SJSA1 (cell line): ENCODE results near the gene MTRFR. TPM values are rescaled to one million over a fixed set of nuclear protein-coding genes. Genes with fewer than 3 reads are reported as not detected.
A peak's percentile ranks its signal among the peaks of the same experiment; 100 is the strongest.

Experiments used
- DNase-seq, 2 experiments: peaks; one replicate each; pipeline ENCODE4 v3.0.0-alpha.2; 2015 to 2020; ENCODE audit warnings: low spot score in 2 of 2, low read depth in 1 of 2
- H3K27ac ChIP-seq: fragments of 250-450 bp; sonication (Bioruptor Pico); 2 replicates; pipeline ENCODE4 v1.5.1; 2020; ENCODE audit warnings: mild to moderate bottlenecking, moderate library complexity
- H3K27me3 ChIP-seq: fragments of 250-450 bp; sonication (Bioruptor Pico); replicated peaks from 2 replicates; pipeline ENCODE4 v1.5.1; 2020; ENCODE audit warnings: mild to moderate bottlenecking, moderate library complexity
- H3K36me3 ChIP-seq: fragments of 250-450 bp; sonication (Bioruptor Pico); 2 replicates; pipeline ENCODE4 v1.5.1; 2020; ENCODE audit warnings: mild to moderate bottlenecking
- H3K4me1 ChIP-seq: fragments of 250-450 bp; sonication (Bioruptor Pico); replicated peaks from 2 replicates; pipeline ENCODE4 v1.6.1; 2021; ENCODE audit warnings: mild to moderate bottlenecking
- H3K4me3 ChIP-seq: fragments of 250-450 bp; sonication (Bioruptor Pico); 2 replicates; pipeline ENCODE4 v1.5.1; 2020; ENCODE audit warnings: mild to moderate bottlenecking
- H3K9me3 ChIP-seq: fragments of 250-450 bp; sonication (Bioruptor Pico); replicated peaks from 2 replicates; pipeline ENCODE4 v1.5.1; 2020; ENCODE audit warnings: mild to moderate bottlenecking
- total RNA-seq: library from RNA; depleted of rRNA; stranded (reverse); fragments of >200 nt; shearing (Covaris generic); gene quantifications from 2 replicates; pipeline ENCODE4 v1.2.3, GENCODE V29; 2014

The MTRFR gene
- total RNA-seq, 1 experiment from 2014 or later: 10.3 TPM

DNA sequence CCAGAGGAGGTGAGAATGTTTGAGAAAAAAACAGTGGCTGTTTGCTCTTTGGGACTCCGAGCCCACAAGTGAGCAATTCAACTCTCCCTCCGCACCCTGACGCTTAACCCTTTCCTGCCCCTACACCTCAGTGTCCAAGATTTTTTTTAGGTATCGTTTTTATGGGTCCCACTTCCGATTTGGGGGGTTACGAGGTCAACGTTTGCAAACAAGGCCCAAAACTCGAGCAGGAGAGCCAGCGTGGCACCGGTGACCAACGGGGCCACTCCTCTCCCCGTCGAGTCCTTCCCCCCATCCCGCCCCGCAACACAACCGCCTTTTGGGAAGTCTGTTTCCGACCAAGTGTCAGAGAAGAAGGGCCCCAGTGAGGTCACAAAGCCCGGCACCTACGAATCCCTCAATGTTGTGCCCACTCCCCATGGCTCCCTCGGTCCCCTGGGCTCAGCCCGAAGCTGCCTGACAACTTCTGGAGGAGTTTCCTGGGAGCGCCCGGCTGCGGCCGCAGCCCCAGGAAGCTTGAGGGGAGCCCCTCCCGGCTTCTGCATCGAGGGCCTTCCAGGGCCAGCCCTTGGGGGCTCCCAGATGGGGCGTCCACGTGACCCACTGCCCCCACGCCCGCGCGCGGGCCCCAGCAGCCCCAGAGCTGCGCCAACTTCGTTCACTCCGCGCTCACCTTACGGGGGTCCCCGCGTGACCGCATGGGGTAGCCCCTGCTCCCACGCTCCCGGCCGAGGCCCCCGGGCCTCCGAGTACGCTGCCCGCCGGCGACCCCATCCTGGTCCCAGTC is 37.2 kb downstream of the MTRFR start:
- H3K27me3 ChIP-seq: no peaks in the 10 kb centered on the region
- no peaks in the 10 kb centered on the region for H3K9me3 ChIP-seq
- H3K36me3 ChIP-seq: peaks cover 27% of the 10 kb centered on the region
- H3K4me1 ChIP-seq: peaks cover 11% of the 10 kb centered on the region
- H3K4me3 ChIP-seq: peak overlapping the region; percentile 90
- no peak overlapping the region for H3K27ac ChIP-seq
- DNase-seq: peak in 1 of 2 experiments; percentile 33

DNA sequence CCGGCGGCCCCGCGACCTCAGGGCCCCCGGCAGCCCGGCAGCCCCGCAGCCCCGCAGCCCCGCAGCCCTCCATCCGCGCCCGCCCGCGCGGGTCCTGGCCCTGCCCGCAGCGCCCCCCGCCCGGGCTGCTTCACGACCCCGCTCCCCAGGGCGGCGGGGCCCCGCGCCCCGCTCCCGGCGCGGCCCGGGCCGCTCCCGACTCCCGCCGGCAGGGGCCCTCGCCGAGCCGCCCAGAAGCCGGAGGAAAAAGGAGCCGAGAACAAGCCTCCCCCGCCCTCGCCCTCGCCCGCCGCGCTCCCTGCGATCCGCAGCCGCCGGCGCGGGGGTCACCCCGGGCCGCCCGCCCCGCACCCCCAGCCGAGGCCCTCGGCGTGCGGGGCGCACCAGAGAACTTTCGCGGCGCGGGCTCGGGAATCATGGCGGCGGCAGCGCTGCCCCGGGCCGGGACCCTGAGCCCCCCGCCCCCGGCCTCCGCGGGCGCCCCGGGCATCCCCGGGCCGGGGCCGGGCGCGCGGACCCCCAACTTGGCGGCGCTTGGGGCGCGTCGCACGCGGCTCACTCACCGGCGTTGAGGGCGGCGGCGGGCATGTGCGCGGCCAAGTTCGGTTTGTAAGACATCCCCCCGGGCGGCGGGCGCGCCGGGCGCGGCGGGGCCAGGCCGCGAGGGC is 37.9 kb downstream of the MTRFR start:
- DNase-seq: peak in 1 of 2 experiments; percentile 69

DNA sequence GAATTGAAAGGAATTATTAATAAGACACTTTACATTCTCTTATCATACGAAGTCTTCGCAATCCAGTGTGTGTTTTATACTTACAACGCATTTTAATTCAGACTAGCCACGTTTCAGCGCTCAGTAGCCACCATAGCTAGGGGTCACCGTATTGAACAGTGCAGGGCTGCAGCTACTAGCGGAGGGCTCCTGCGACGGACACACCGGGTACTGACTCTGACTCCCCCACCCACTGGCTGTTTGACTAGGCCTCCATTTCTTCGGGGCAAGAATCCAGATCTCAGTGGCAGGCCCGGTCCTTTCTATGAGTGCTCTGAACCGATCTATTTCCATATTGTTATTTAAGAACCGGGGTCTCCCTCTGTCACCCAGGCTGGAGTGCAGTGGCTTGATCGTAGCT is 39.9 kb downstream of the MTRFR start:
- H3K9me3 ChIP-seq: no peaks in the 10 kb centered on the region
- no peak for DNase-seq
- no peaks in the 10 kb centered on the region for H3K27me3 ChIP-seq
- H3K4me3 ChIP-seq: no peak overlapping the region
- H3K27ac ChIP-seq: no peak overlapping the region
- H3K36me3 ChIP-seq: peaks cover 9% of the 10 kb centered on the region; the same call in 1 of the 2 replicates
- peaks cover 11% of the 10 kb centered on the region for H3K4me1 ChIP-seq

More for the DNA sequence above, 37.9 kb downstream of the MTRFR start:
- H3K9me3 ChIP-seq: no peaks in the 10 kb centered on the region
- peak overlapping the region; percentile 90 for H3K4me3 ChIP-seq
- peaks cover 11% of the 10 kb centered on the region for H3K4me1 ChIP-seq
- peaks cover 21% of the 10 kb centered on the region for H3K36me3 ChIP-seq
- no peak overlapping the region for H3K27ac ChIP-seq
- H3K27me3 ChIP-seq: no peaks in the 10 kb centered on the region

DNA sequence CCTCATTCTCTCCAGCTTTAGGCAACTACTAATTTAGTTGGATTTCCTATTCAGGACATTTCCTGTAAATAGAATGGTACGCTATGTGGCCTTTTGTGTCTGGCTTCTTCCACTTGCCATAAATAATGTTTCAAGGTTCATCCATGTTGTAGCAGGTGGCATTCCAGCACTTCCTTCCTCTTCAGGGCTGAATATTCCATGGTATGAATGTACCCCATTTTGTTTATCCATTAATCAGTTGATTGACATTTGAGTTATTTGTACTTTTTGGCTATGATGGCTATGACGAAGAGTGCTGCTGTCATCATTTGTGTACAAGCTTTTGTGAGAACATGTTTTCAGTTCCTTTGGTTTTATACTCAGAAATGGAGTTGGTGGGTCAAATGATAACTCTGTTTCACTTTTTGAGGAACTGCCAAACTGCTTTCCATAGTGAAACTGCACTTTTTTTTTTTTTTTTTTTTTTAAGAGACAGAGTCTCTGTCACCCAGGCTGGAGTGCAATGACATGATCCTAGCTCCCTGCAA is 44.9 kb downstream of the MTRFR start:
- Histone ChIP-seq H3K4me1 (no peaks in the 10 kb centered on the region), H3K27ac (no peak overlapping the region), H3K27me3 (no peaks in the 10 kb centered on the region), H3K36me3 (no peaks in the 10 kb centered on the region), H3K4me3 (no peak overlapping the region), H3K9me3 (no peaks in the 10 kb centered on the region)
- no peak for DNase-seq

DNA sequence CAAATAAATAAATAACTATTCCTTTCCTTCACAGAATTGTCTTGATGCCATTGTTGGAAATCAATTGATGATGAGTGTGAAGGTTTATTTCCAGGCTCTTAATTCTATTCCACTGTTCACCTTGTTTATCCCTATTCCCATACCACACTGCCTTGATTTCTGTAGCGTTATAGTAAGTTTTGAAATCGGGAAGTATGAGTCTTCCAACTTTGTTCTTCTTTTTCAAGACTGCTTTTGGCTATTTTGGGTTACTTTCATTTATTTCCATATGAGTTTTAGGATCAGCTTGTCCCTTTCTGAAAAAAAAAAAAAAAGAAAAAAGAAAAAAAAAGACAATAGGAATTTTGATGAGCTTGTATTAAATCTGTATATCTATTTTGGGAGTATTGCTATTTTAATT is 47.7 kb downstream of the MTRFR start:
- H3K9me3 ChIP-seq: no peaks in the 10 kb centered on the region
- H3K4me1 ChIP-seq: no peaks in the 10 kb centered on the region
- no peak overlapping the region for H3K27ac ChIP-seq
- DNase-seq: no peak
- no peak overlapping the region for H3K4me3 ChIP-seq
- no peaks in the 10 kb centered on the region for H3K36me3 ChIP-seq
- no peaks in the 10 kb centered on the region for H3K27me3 ChIP-seq

DNA sequence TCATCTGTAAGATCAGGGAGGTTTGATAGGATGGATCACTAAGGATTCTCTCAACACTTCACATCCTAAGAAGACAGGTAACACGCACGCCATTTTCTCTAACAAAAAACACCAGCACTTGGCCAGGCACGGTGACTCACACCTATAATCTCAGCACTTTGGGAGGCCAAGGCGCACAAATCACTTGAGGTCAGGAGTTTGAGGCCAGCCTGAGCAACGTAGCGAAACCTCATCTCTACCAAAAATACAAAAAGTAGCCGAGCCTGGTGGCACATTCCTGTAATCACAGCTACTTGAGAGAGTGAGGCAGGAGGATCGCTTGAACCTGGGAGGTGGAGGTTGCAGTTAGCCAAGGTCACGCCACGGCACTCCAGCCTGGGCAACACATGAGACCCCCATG is 48.9 kb downstream of the MTRFR start:
- DNase-seq: no peak
- Histone ChIP-seq H3K9me3 (no peaks in the 10 kb centered on the region), H3K4me1 (no peaks in the 10 kb centered on the region), H3K36me3 (no peaks in the 10 kb centered on the region), H3K27ac (no peak overlapping the region), H3K27me3 (no peaks in the 10 kb centered on the region), H3K4me3 (no peak overlapping the region)

DNA sequence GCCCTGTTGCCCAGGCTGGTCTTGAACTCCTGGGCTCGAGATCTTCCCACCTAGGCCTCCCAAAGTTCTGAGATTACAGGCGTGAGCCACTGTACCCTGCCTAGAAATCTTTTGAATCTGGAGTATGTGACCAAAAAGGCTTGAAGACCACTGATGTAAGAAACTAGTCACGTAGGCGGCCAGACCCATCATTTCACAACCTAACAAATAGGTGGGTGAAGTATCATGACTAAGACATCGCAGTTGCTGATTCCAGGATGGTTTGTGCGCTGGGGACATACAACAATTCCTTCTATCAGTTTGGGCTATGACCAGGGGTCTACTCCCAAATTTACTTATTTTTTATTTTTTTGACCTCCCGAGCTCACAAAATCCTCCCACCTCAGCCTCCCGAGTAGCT is 50.2 kb downstream of the MTRFR start:
- Histone ChIP-seq H3K27me3 (no peaks in the 10 kb centered on the region), H3K4me1 (no peaks in the 10 kb centered on the region), H3K9me3 (no peaks in the 10 kb centered on the region), H3K27ac (no peak overlapping the region), H3K36me3 (no peaks in the 10 kb centered on the region), H3K4me3 (no peak overlapping the region)
- no peak for DNase-seq

DNA sequence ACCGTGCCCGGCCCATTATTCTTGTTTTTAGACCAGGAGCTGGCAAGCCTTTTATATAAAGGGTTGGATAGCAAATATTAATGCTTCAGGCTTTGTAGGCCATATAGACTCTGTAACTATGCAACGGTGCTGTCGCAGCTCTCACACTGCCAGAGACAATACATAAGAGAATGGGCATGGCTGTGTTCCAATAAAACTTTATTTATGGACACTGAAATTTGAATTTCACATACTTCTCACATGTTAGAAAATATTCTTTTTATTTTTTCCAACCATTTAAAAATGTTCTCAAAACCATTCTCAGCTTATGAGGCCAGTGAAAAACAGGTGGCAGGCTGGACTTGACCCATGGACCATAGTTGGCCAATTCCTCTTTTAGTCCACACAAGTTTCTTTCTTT is 51.4 kb downstream of the MTRFR start:
- Histone ChIP-seq H3K4me1 (no peaks in the 10 kb centered on the region), H3K36me3 (no peaks in the 10 kb centered on the region), H3K27me3 (no peaks in the 10 kb centered on the region), H3K9me3 (no peaks in the 10 kb centered on the region), H3K4me3 (no peak overlapping the region), H3K27ac (no peak overlapping the region)
- no peak for DNase-seq

DNA sequence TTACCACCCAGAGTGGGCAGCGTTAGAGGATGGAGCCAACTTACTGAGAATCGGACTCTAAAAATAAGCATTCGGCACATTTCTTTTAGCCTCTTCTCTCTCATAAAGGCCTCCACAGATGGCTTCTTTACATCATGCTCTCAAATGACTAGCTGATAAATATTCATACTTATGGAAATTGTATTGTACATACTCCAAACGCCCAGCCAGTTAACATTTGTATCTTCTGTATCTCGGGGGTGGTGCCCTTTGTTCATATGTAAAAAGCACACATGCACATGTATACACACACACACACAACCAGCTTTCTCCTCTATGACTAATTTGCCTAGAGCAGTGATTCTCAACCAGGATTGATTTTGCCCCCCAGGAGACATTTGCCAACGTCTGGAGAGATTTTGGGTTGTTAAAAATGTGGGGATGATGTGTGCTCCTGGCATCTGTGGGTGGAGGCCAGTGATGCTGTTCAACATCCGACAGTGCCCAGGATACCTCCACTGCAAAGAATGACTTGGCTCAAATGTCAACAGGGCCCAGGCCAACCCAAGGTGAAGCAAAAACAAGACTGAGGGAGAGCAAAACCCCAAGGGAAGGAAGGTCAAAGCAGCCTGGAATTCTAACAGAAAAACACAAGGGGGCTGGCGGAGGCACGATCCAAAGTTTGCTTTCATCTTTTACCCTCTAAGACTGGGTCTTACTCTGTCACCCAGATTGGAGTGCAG is 53.6 kb downstream of the MTRFR start:
- Histone ChIP-seq H3K27me3 (no peaks in the 10 kb centered on the region), H3K27ac (no peak overlapping the region), H3K4me1 (no peaks in the 10 kb centered on the region), H3K4me3 (no peak overlapping the region), H3K9me3 (no peaks in the 10 kb centered on the region), H3K36me3 (peaks cover 5% of the 10 kb centered on the region; the same call in 1 of the 2 replicates)
- DNase-seq: no peak

DNA sequence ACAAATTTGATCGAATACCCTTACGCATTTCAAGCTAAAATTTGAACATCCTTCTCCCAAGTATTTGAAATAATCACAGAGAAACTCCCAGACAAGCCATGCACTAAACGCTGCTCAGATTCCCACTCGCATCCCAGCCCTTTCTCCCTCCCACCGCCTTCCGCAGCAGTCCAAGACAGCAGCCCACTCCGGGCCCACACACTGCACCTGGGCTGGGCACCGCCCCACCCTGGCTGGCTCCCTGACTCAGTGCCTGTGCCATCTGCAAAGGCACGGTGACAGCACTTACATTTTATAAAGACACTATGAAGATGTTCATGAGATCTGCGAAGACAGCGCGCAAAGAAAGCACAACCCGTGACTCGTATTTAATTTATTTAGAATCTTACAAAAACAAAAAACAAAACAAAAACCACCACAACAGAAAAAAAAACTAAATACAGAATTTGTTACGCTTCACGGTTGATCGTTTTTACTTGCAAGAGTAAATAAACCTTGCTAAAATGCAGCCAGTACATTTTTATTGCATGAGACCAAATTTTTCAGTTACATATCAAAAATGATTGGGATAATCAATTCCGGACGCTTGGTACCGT is 55.6 kb downstream of the MTRFR start:
- DNase-seq: no peak
- Histone ChIP-seq H3K9me3 (no peaks in the 10 kb centered on the region), H3K27me3 (no peaks in the 10 kb centered on the region), H3K4me1 (no peaks in the 10 kb centered on the region), H3K4me3 (no peak overlapping the region), H3K36me3 (peaks cover 22% of the 10 kb centered on the region), H3K27ac (no peak overlapping the region)

DNA sequence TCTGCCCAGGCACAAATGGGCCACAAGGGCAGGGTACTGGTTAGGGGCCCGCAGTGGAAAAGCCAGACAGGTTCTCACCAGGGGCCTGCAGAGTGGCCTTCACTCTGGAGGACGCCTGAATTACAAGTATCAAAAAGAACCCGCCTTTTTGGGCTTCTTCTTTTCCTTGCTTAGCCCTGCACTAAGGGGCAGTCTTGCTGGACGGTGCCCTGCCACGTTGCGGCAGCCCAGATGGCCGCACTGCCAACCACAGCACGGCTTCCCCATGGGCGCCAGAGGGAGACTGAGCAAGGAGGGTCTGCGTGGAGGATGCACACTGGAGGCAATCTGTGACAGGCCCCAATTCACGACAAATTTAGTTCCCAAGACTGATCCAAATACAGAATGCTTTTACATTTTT is 56.7 kb downstream of the MTRFR start:
- no peak overlapping the region for H3K4me3 ChIP-seq
- no peaks in the 10 kb centered on the region for H3K9me3 ChIP-seq
- H3K36me3 ChIP-seq: peaks cover 29% of the 10 kb centered on the region
- H3K4me1 ChIP-seq: no peaks in the 10 kb centered on the region
- DNase-seq: no peak
- no peak overlapping the region for H3K27ac ChIP-seq
- H3K27me3 ChIP-seq: no peaks in the 10 kb centered on the region

DNA sequence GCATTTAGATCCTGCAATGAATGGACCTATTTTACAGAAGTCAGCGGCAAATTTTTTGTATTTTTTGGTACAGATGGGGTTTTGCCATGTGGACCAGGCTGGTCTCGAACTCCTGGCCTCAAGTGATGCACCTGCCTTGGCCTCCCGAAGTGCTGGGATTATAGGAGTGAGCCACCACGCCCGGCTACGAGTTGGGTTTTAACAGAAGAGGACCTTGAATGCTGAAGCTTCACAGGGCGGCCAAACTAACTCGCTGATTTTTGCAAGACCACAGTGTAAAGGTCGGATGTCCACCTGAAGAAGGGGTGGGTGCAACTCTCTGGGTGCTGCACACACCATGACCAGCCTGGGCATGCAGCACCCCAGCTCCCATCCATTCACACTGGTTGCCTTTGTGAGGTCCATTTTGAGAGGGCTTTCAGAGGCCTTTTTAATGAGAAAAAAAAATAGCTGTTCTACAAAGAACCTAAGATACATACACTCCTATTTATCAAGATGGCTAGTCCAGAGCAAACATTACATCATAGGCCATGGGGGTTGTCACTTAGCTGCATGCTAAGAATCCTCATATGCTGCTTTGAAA is 60.0 kb downstream of the MTRFR start:
- Histone ChIP-seq H3K27me3 (no peaks in the 10 kb centered on the region), H3K4me1 (no peaks in the 10 kb centered on the region), H3K36me3 (peaks cover 50% of the 10 kb centered on the region), H3K9me3 (no peaks in the 10 kb centered on the region), H3K4me3 (no peak overlapping the region), H3K27ac (no peak overlapping the region)
- DNase-seq: no peak

DNA sequence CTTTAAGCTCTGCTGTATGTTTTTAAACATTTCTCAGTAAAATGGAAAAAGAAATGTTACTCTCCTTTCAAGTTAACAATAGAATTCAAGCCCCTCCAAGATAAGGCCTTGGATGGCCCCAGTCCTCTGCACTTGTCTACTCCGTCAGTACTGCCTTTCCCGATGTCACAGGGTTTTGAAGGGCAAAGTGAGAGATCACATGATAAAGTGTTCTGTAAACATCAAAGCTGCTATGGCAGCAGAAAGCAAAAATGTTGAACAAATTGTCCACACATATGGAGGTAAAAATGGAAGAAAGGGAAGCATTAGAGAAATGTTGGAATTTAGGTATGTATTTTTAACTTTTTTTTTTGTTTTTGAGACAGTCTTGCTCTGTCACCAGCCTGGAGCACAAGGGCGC is 71.9 kb downstream of the MTRFR start:
- H3K9me3 ChIP-seq: no peaks in the 10 kb centered on the region
- H3K4me3 ChIP-seq: no peak overlapping the region
- H3K27me3 ChIP-seq: no peaks in the 10 kb centered on the region
- H3K36me3 ChIP-seq: peaks cover 79% of the 10 kb centered on the region
- H3K4me1 ChIP-seq: no peaks in the 10 kb centered on the region
- H3K27ac ChIP-seq: no peak overlapping the region
- no peak for DNase-seq
